ENCODE measurements around the gene PDE11A.

DNA sequence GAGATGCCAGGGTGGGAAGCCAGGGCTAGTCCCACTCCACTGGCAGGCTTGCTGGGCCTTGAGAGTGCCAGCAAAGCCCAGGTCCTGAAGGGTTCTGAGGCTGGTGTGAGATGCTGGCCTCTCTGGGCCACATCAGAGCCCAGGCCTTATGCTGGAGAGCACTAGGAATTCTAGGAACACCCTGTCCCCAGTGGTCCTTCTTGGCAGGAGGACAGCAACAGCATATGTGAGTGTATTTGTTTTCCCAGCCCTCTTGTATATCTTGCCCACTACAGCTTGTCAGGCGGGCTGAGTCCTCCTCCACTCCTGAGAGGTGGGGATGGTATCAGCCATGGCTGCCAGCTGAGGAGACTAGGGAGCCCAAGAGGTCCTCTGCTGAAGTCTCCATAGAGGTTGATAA, 327.0 kb downstream of the PDE11A start:
- TF ChIP-seq, protein P1, sequence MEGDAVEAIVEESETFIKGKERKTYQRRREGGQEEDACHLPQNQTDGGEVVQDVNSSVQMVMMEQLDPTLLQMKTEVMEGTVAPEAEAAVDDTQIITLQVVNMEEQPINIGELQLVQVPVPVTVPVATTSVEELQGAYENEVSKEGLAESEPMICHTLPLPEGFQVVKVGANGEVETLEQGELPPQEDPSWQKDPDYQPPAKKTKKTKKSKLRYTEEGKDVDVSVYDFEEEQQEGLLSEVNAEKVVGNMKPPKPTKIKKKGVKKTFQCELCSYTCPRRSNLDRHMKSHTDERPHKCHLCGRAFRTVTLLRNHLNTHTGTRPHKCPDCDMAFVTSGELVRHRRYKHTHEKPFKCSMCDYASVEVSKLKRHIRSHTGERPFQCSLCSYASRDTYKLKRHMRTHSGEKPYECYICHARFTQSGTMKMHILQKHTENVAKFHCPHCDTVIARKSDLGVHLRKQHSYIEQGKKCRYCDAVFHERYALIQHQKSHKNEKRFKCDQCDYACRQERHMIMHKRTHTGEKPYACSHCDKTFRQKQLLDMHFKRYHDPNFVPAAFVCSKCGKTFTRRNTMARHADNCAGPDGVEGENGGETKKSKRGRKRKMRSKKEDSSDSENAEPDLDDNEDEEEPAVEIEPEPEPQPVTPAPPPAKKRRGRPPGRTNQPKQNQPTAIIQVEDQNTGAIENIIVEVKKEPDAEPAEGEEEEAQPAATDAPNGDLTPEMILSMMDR (IDR thresholded peaks at IDR 0.05 in 4 of 5, conservative IDR thresholded peaks at IDR 0.05 in 1 of 5), result no peak
- no peak for TF ChIP-seq POLR2A (IDR thresholded peaks at IDR 0.05)
